ENCODE results near the gene C19orf33.
"Not testable (repeated sequence)": the region's sequence is repeated elsewhere in the genome, so short reads cannot be mapped to it uniquely, and the experiment has no call there.

C19orf33 gene

GRCh38 chr19:38303517-38304351 lies at the start of gene C19orf33:
TSS of gene C19orf33 (plus strand) at chr19:38304251. CDS start at chr19:38304262, 11 bp downstream.
- DNase-seq, result no peak

GRCh38 chr19:38255383-38256014 lies 48.6 kb upstream of the C19orf33 start:
- DNase-seq, result no peak

GRCh38 chr19:38261942-38262341 lies 42.1 kb upstream of the C19orf33 start:
- DNase-seq, result not testable (repeated sequence)

- no peak for DNase-seq
Observed at GRCh38 chr19:38262585-38263268, 41.3 kb upstream of the C19orf33 start.

GRCh38 chr19:38263689-38264485 lies 40.2 kb upstream of the C19orf33 start:
- DNase-seq, result peak; percentile 78 to 83

GRCh38 chr19:38264486-38265212 lies 39.4 kb upstream of the C19orf33 start, which contains the start of gene SPINT2:
TSS of gene SPINT2 (plus strand) at chr19:38264573. CDS start at chr19:38264893, 320 bp downstream.
- no peak for DNase-seq

- DNase-seq, result no peak
Observed at GRCh38 chr19:38265213-38265861, 38.7 kb upstream of the C19orf33 start.

GRCh38 chr19:38265921-38266429 lies 38.1 kb upstream of the C19orf33 start:
- DNase-seq, result no peak

- no peak for DNase-seq
Observed at GRCh38 chr19:38266981-38267597, 37.0 kb upstream of the C19orf33 start.

- no peak for DNase-seq
Observed at GRCh38 chr19:38267761-38268483, 36.1 kb upstream of the C19orf33 start.

GRCh38 chr19:38268539-38268938 lies 35.5 kb upstream of the C19orf33 start:
- no peak for DNase-seq

GRCh38 chr19:38270587-38271167 lies 33.4 kb upstream of the C19orf33 start:
- DNase-seq, result no peak

GRCh38 chr19:38273499-38273898 lies 30.6 kb upstream of the C19orf33 start:
- no peak for DNase-seq

GRCh38 chr19:38274739-38275138 lies 29.3 kb upstream of the C19orf33 start:
- no peak for DNase-seq

- DNase-seq, result no peak
Observed at GRCh38 chr19:38276942-38277517, 27.0 kb upstream of the C19orf33 start.

GRCh38 chr19:38277549-38277948 lies 26.5 kb upstream of the C19orf33 start:
- DNase-seq, result no peak

GRCh38 chr19:38277969-38278680 lies 25.9 kb upstream of the C19orf33 start:
- DNase-seq, result no peak

- no peak for DNase-seq
Observed at GRCh38 chr19:38278751-38279150, 25.3 kb upstream of the C19orf33 start.

Measured in activated CD4-positive, alpha-beta T cell treated with anti-CD3 and anti-CD28 coated beads, Interleukin-2, amount 50 U/mL, for 48 hours (primary cell).